ENCODE data around the gene SLC16A13.

SLC16A13 gene

GRCh38 chr17:7014261-7014994, 21.4 kb upstream of the SLC16A13 start:
- peak; percentile 97 for DNase-seq

GRCh38 chr17:7014995-7015958, 20.5 kb upstream of the SLC16A13 start:
- DNase-seq = peak; percentile 69

GRCh38 chr17:7016418-7016817, 19.4 kb upstream of the SLC16A13 start:
- DNase-seq = no peak

GRCh38 chr17:7016886-7017826, 18.7 kb upstream of the SLC16A13 start:
- no peak for DNase-seq

GRCh38 chr17:7017827-7018200, 18.0 kb upstream of the SLC16A13 start:
- no peak for DNase-seq

GRCh38 chr17:7018331-7018964, 17.4 kb upstream of the SLC16A13 start:
- DNase-seq = no peak

GRCh38 chr17:7019367-7019766, 16.4 kb upstream of the SLC16A13 start:
- no peak for DNase-seq

- peak; percentile 78 for DNase-seq
Measured at GRCh38 chr17:7019839-7020519, 15.8 kb upstream of the SLC16A13 start.

GRCh38 chr17:7020894-7021664, 14.7 kb upstream of the SLC16A13 start:
- no peak for DNase-seq

GRCh38 chr17:7021993-7022778, 13.6 kb upstream of the SLC16A13 start:
- DNase-seq = peak; percentile 79

- DNase-seq = no peak
Measured at GRCh38 chr17:7022781-7023571, 12.8 kb upstream of the SLC16A13 start, which contains the start of gene BCL6B. TSS of gene BCL6B (plus strand) at chr17:7023050. CDS start at chr17:7023672, 622 bp downstream.

- peak; percentile 91 for DNase-seq
Measured at GRCh38 chr17:7023576-7024401, 12.0 kb upstream of the SLC16A13 start.

- no peak for DNase-seq
Measured at GRCh38 chr17:7024402-7024785, 11.4 kb upstream of the SLC16A13 start.

- DNase-seq = no peak
Measured at GRCh38 chr17:7025245-7025644, 10.6 kb upstream of the SLC16A13 start.

GRCh38 chr17:7026471-7027115, 9.2 kb upstream of the SLC16A13 start:
- DNase-seq = no peak

GRCh38 chr17:7027335-7027734, 8.5 kb upstream of the SLC16A13 start:
- DNase-seq = no peak

- DNase-seq = no peak
Measured at GRCh38 chr17:7029096-7029495, 6.7 kb upstream of the SLC16A13 start.

- no peak for DNase-seq
Measured at GRCh38 chr17:7029659-7030058, 6.2 kb upstream of the SLC16A13 start.

All from right hindlimb (tissue), 1 donor.